Smooth muscle cell of trachea (primary cell): Measurements from ENCODE around the gene CCDC91. TPM values are rescaled to one million over a fixed set of nuclear protein-coding genes. Genes with fewer than 3 reads are reported as not detected.

Experiments
- total RNA-seq: library from RNA; depleted of rRNA; stranded (reverse); fragments of >200 nt; gene quantifications from 2 replicates; pipeline ENCODE4 v1.2.1, GENCODE V29; 2014

CCDC91 gene
- 28.9 and 31.4 TPM in 2 replicates for total RNA-seq

DNA sequence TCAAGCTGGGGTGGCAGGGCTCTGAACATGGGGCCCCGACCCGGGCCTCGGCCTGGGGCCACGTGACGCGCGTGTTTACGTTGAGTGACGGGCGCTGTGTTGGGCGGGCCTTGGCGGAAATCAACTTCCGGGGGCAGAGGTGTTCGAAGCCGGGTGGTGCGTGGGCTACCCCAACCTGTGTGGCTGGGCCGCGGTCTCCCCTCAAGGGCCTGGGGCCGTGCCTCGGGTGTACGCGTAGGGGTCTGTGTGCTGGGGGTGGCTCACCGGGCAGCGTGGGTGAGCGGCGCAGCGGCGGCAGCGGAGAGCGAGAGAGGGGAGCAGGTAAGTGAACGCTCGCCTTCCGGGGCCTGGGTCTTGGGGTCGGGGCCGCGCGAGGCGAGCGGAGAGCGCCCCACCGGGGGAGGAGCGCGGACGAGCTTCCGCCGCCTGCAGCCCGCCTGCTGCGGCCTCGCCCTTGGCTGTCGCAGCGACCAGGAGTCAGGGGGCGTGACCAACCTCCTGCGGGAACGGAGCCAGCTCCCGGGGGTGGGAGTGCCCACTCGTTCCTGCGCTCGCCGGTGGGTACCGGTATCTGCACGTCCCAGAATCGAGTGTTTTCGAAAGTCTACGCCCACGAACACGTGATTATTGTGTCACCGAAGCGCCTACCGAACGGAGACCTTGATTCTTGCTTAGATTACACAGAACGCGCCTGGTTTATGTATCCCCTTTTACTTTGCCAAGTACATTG, at the start of gene CCDC91:
Gene CCDC91, plus strand, starts transcription at position 136 of the 730 bp plus-strand sequence. CDS start 66,760 bp downstream, outside the sequence.

Other genes with a start within 250 kb of the CCDC91 start
- 0.83 and 1.9 TPM in 2 replicates for gene PTHLH, start 217.7 kb upstream of the CCDC91 start, total RNA-seq